Esophagus mucosa (tissue), 1 donor: ENCODE results near the gene POM121. TPM values are rescaled to one million over a fixed set of nuclear protein-coding genes. Genes with fewer than 3 reads are reported as not detected.
A peak's percentile ranks its signal among the peaks of the same experiment; 100 is the strongest.
"Not testable (repeated sequence)": the region's sequence is repeated elsewhere in the genome, so short reads cannot be mapped to it uniquely, and the experiment has no call there.

Experiments used
- ATAC-seq: fragments of 200-7000 bp; cut with Tn5 transposase; one replicate; pipeline ENCODE4 v1.9.1; 2020
- total RNA-seq: library from RNA; stranded (reverse); gene quantifications from one replicate; pipeline ENCODE4 v1.2.4, GENCODE V29; 2023
- donor health status: DM: yes; HTN: yes; CAD: no.

Gene POM121
- total RNA-seq, 1 donor from 2014 or later: 23.4 TPM

DNA sequence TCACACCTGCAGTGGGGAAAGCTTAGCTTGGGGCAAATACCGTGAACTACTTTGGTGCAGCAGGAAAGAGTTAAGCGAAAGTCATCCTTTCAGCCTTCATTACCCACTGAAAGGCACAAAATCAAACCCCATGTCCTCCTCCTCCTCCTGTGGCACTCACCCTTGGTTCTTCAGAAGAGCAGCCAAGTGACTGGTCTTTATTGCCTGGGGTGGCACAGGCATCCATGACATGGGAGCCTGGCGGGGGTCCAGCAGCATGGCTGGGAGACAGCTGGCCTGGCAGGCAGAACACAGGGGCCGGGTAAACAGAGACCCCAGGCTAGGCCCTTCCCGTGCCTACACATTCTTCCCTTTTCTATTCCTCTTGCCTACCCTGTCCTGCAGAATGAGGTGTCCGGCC lies 24.8 kb downstream of the POM121 start:
- not testable (repeated sequence) for ATAC-seq

DNA sequence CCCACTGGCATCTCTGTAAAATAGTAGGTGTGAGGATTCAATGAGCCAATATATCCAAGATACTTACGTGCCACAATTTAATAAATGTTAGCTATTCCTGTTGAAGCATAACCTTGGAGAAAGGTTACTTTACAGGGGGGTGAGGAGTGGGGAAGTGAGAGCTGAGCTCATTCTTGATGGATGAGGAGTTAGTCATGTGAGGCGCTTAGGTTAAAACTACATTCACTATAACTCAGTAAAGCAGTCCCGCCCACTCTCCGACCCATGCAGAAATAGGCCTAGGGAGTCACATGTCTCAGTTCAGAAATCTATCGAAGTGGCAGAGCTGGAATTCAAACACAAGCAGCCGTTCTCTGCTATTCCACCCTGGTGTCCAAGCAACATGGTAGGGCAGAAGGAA lies 25.5 kb downstream of the POM121 start:
- not testable (repeated sequence) for ATAC-seq

DNA sequence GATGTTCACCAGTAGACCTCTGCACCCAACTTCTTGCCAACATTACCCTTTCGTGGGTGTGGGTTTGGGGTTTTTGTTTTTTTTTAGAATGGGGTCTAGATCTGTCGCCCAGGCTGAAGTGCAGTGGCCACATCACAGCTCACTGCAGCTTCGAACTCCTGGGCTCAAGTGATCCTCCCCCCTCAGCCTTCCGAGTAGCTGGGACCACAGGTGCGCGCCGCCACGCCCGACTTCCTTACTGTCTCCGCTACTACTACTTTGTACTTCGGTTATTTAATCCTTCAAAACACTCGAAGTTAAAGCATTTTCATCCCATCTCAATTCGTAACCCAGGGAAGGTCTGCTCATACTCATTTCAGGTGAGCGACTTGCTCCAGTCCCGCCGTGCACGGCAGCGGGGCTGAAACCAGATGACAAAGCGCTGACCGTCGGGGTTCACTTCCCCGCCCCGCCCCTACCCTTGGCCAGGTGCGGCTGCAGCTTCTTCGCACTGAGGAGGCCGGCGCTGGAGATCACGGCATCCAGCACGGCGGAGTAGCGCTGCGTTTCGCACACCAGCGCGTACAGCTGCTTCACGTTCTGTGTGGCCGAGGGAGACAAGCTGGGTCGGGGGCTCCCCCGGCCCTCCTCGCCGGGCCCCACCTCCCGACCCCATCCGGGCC lies 29.1 kb downstream of the POM121 start:
- peak; percentile 74 for ATAC-seq

- peak; percentile 96 for ATAC-seq
These were observed 29.8 kb downstream of the POM121 start for GRCh38 chr7:72954563-72955198.

GRCh38 chr7:72960029-72960428 lies 35.1 kb downstream of the POM121 start:
- not testable (repeated sequence) for ATAC-seq

DNA sequence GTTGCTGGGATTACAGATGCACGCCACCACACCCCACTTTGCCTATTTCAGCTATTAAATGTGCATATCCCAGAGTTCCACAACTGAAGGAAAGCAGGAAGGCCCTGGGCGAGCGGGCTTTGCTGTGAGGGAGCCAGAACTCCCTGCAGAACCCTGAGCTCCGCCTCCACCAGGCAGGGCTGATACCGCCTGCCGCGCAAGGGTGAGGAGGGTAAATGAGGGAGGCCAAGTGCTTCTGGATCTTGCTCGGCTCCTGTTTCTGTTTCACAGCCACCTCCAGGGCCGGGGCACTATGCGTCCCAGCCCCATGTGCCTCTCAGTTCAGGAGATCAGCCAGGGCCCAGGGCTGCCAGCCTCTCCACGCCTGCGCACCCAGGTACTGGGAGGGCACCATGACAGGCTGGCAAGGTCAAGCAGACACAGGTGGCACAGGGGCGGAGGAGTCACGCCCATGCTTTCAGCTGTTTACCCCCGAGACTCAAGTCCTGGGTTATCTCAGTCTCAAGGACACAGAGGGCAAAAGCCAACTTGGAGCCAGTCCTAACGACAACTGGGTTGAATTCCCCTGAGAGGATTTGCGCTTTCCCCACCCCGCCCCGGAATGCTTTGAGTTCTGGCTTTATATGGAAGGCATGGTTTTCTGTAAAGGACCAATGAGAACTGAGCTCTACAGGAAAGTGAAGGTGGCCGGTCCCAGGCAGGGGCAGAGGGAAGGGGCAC lies 35.9 kb downstream of the POM121 start:
- ATAC-seq: not testable (repeated sequence)

DNA sequence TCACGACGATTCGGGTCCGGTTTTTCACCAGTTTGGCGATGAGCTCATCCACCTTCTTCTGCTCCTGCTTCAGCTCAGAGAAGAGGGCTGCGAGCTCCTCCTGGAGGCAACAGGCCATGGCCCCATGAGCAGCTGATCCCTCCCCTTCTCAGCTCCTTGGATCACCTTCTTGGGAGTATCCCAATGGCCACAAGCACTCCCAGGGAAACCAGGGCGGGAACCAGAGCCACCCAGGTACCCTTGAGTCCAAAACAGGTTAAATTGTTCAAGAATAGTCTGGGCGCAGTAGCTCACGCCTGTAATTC lies 36.4 kb downstream of the POM121 start:
- ATAC-seq: not testable (repeated sequence)

- not testable (repeated sequence) for ATAC-seq
These were observed 38.2 kb downstream of the POM121 start for GRCh38 chr7:72963056-72963455.

DNA sequence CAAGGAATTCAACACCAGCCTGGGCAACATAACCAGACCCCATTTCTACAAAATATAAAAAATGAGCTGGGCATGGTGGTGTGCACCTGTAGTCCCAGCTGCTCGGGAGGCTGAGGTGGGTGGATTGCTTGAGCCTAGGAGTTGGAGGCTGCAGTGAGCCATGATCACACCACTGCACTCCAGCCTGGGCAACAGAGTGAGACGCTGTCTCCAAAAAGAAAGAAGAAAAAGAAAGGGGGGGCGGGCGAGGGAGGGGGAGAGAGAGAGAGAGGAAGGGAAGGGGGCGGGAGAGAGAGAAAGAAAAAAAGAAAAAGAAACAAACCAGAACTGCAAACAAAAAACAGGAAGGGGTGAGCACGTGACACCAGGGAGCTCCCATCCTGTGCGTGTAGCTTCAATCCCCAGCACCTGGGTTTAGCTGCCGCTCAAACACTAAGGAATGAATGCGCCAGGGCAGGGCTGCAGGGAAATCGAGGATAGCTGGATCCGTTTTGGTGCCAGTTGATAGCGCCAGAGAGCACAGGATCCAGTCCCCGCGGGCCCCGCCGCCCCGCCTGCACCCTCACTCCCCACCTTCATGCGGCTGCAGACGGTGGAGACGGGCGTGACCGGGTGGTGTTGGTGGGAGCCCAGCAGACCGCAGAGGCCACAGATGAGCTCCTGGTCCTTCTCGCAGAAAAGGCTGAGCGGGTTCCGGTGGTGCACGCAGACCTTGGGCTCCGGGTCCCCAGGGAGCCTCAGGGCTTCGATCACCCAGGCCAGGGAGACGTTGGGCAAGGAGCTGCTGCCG lies 40.5 kb downstream of the POM121 start:
- ATAC-seq: peak; percentile 68

DNA sequence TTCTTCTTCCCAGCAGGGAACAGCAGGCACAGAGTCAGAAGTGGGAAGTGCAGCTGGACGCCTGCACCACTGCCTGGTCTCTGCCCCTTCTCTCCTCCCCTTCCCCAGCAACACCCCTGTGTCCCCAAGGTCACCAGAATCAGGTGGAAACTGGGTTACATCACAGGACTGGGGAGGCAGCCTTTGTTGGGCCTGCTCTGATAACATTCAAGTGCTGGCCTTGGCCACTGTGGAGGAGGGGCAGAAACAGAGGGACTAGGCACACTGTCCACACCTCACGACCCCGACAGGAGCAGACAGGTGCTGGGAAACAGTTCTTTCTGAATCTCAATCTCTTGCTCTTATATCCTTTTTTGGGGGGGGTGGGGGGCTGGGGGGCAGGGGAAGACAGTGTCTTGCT lies 42.0 kb downstream of the POM121 start:
- not testable (repeated sequence) for ATAC-seq

- ATAC-seq: peak; percentile 45
These were observed 44.2 kb downstream of the POM121 start, which contains the start of gene TRIM74 for GRCh38 chr7:72968980-72969516. Gene TRIM74 (minus strand): TSS chr7:72969466. CDS start chr7:72966157, 3,309 bp downstream.

DNA sequence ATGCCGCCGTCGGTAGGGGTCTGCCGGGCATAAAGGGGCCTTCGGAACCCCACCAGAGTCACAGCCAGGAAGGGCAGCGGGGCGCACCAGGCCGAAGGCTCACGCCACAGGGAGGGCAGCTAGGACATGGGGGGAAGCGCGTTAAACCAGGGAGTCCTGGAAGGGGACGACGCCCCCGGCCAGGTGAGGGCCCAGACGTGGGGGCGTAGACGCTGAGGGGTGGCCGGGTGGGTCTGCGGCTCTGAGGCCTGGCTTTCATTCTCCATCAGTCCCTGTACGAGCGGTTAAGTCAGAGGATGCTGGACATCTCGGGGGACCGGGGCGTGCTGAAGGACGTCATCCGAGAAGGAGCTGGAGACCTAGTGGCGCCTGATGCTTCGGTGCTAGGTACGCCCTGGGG lies 44.8 kb downstream of the POM121 start:
- ATAC-seq: not testable (repeated sequence)

DNA sequence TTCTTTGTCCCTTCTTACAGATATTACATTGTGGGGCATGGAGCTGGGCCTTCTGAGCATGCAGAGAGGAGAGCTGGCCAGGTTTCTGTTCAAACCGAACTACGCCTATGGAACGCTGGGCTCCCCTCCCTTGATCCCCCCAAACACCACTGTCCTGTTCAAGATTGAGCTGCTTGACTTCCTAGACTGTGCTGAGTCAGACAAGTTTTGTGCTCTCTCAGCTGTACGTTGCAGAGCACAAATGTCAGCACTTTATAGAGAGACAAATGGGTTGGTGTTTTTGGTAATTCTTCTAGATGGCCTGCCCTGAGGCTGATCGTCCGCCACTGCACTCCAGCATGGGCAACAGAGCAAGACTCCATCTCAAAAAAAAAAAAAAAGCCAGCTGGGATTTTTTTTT lies 46.6 kb downstream of the POM121 start:
- not testable (repeated sequence) for ATAC-seq

- ATAC-seq: not testable (repeated sequence)
These were observed 49.9 kb downstream of the POM121 start for GRCh38 chr7:72974781-72975180.

DNA sequence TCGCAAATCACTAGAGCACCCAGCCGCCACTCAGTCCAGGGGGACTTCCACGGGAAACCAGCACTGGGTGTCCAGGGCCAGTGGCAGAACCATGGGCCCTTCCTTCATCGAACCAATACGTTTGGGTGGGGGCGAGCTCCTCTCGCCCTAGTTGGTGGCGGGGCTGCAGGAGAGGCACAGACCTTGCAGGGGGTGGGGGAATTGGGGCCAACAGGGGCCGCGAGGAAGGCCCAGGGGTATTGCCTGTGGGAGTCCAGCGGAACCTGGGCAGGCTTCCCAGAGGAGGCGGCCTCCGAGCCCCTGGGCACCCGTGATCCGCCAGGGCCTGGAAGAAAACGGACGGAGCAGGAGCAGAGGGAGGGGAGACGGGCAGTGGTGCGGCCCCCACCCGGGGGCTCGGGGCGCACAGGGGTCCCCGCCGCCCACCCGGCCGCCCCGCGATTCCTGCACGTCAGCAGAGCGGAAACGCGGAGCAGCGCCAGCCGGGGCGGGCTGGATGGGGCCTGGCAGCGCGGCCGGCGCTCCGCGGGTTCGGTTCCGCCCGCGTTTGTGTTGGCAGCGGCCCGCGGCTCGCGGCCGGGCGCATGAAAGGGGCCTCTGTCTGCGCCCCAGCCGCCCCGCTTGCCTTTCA lies 50.9 kb downstream of the POM121 start:
- ATAC-seq: not testable (repeated sequence)

GRCh38 chr7:72976434-72976833 lies 51.5 kb downstream of the POM121 start:
- ATAC-seq: not testable (repeated sequence)

GRCh38 chr7:72980382-72980781 lies 55.5 kb downstream of the POM121 start:
- not testable (repeated sequence) for ATAC-seq

- peak; percentile 63 for ATAC-seq
These were observed 57.2 kb downstream of the POM121 start for GRCh38 chr7:72982084-72982483.

DNA sequence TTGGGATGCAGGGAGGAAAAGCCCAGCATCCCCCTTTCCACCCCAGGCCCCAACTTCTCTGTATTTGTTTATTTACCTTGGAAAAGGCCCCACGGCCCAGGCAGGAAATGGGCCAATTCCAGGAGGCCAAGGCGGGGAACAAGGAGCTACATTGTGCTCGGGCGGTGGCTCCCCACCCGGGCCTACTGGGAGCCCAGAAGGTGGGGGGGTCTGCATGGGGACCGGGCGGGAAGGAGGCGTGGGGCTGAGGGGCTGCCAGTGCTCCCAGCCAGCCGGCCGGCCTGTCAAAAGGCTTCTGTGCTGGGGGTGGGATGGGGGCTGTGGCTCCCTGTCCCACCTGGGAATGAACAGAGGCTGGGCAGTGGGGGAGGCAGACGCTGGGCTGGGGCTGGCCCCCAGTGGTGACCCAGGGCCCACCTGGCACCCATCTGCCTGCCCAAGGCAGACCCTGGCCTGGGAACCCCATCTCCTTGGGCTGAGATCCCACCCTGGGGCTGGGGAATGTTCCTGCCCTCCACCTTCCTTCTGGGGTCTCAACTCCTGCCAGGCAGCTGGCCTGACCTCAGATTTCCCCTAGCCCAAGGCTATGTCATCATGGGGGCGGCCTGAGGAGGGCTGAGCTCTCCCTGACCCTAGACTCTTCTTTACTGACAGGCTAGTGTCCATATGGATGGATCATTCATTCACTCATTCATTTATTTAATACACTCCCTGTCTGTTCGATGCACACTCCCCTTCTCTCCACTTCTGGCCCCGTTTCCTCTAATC lies 65.4 kb downstream of the POM121 start:
- peak; percentile 65 for ATAC-seq

DNA sequence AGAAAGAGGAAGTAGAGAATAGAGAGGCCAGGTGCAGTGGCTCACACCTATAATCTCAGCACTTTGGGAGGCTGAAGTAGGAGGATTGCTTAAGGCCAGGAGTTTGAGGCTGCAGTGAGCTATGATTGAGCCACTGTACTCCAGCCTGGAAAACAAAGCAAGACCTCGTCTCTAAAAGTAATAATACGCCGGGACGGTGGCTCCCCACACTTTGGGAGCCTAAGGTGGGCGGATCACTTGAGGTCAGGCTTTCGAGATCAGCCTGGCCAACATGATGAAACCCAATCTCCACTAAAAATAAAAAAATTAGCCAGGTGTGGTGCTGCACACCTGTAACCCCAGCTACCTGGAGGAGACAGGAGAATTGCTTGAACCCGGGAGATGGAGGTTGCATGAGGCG lies 70.6 kb downstream of the POM121 start:
- not testable (repeated sequence) for ATAC-seq

- peak; percentile 20 for ATAC-seq
These were observed 72.6 kb downstream of the POM121 start for GRCh38 chr7:72997447-72997846.
